AG20443 (cell line): ENCODE data around the gene AGFG2.
A peak's percentile ranks its signal among the peaks of the same experiment; 100 is the strongest.
"Not testable (repeated sequence)": the region's sequence is repeated elsewhere in the genome, so short reads cannot be mapped to it uniquely, and the experiment has no call there.

ENCODE experiments used
- DNase-seq: peaks from one replicate; pipeline ENCODE4 v3.0.0; 2012; ENCODE audit warnings: low spot score, mixed read lengths

The AGFG2 gene

GRCh38 chr7:100521076-100521475 is 17.9 kb upstream of the AGFG2 start:
- DNase-seq: no peak

GRCh38 chr7:100521909-100522593 is 17.0 kb upstream of the AGFG2 start:
- DNase-seq: not testable (repeated sequence)

DNA sequence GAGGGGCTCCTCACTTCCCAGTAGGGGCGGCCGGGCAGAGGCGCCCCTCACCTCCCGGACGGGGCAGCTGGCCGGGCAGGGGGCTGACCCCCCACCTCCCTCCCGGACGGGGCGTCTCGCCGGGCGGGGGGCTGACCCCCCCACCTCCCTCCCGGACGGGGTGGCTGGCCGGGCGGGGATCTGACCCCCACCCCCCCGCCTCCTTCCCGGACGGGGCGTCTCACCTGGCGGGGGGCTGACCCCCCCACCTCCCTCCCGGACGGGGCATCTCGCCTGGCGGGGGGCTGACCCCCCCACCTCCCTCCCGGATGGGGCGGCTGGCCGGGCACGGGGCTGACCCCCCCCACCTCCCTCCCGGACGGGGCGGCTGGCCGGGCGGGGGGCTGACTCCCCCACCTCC is 15.8 kb upstream of the AGFG2 start:
- not testable (repeated sequence) for DNase-seq

- not testable (repeated sequence) for DNase-seq
These were observed 10.7 kb upstream of the AGFG2 start for GRCh38 chr7:100528108-100528866.

GRCh38 chr7:100532165-100533022 is 6.6 kb upstream of the AGFG2 start:
- DNase-seq: no peak

DNA sequence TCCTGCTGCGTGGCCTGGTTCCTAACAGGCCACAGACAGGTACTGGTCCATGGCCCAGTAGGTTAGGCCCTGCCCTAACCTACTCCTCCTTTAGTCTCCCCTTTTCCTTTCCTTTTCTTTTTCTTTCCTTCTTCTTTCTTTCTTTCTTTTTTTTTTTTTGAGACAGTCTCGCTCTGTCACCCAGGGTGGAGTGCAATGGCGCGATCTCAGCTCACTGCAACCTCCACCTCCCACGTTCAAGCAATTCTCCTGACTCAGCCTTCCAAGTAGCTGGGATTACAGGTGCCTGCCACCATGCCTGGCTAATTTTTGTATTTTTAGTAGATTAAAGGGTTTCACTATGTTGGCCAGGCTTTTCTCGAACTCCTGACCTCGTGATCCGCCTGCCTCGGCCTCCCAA is 3.0 kb upstream of the AGFG2 start:
- DNase-seq: not testable (repeated sequence)

DNA sequence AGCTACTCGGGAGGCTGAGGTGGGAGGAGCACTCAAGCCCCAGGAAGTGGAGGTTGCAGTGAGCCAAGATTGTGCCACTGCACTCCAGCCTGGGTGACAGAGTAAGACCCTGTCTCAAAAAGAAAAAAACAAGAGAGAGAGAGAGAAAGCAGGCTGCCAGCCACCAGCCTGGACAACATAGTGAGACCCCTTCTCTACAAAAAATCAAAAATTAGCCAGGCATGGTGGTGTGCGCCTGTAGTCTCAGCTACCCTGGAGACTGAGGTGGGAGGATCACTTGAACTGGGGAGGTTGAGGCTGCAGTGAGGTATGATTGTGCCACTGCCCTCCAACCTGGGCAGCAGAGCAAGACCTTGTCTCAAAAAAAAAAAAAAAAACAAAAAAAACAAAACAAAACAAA is 2.3 kb upstream of the AGFG2 start:
- not testable (repeated sequence) for DNase-seq

- no peak for DNase-seq
These were observed 702 bp upstream of the AGFG2 start for GRCh38 chr7:100538348-100538653.

DNA sequence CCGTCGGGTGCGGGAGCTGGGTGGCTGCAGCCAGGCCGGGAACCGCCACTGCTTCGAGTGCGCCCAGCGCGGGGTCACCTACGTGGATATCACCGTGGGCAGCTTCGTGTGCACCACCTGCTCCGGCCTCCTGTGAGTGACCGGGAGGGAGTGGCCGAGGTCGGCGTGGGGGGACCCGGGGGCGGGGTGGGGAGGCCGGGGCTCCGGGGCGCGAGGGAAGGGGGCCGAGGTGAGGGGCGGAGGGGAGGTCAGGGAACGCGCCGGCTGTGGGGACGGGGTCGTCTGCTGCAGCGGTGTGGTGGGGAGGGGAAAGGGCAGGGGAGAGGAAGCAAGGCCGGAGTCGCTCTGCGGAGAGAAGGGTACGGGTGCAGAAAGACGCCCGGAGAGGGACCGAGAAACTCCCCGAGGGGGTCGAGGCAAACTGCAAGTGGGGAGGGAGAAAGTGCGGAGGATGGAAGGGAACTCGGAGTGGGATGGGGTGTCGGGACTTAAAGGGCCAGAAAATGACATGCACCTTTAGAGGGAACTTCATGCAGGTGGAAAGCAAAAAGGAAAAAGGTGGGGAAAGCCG is 518 bp downstream of the AGFG2 start:
- DNase-seq: no peak

DNA sequence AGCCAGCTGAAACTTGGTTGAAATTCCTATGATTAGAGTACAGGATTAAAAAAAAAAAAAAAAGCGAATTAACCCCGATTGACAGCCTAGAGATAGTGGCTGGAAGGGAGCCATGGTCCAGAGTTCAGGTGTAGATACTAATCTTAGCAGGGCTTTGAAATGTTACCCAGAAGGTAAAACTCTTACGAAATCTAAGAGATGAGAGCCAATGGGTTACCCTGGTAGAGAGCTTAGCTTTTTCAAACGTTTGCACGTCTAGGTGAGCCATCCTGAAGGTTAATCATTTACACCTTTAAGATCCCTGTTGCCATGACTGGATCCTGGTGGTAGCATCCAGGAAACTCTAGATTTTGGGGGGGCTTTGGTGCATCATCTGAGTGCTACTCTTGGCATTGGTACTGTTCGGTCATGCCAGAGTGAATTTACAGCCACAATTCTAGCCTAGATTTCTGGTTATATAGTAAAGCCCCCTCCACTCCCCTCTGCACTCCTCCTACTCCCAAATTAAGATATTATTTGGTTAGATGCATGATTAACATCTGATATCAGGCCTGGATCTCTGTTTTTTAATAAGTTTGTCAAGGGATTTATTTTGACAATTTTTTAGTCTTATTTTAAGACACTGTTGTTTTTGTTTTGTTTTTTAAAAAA is 1.2 kb downstream of the AGFG2 start:
- DNase-seq: no peak

DNA sequence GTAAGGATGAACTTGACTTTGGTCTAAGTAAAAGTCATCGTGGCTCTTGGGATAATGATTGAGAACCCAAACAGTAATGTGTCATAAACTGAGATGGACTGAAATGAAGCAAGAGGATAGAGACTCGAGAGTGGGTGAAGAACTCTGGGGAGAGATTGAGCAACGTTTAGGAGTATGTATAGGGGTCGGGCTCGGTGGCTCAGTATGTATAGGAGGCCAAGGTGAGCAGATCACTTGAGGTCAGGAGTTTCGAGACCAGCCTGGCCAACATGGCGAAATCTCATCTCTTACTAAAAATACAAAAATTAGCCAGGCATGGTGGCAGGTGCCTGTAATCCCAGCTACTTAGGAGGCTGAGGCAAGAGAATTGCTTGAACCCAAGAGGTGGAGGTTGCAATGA is 2.3 kb downstream of the AGFG2 start:
- DNase-seq: not testable (repeated sequence)

DNA sequence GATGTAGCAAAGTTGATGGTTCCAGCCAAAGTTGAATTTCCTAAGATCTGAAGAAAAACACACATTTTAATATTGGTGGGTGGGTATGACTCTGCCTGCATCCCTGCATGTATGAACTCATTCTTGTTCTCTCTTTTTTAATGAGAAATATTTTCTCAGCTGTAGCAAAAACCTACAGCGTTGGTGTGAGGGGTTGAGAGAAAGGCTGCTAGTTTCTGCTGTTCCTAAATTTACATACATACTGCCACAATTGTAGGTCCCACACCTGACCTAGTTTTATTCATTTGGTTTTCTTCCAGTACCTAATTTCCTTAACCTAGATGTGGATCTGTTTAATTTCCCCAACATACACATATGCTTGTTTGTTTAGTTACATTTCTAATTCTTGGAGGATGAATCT is 4.6 kb downstream of the AGFG2 start:
- DNase-seq: no peak

DNA sequence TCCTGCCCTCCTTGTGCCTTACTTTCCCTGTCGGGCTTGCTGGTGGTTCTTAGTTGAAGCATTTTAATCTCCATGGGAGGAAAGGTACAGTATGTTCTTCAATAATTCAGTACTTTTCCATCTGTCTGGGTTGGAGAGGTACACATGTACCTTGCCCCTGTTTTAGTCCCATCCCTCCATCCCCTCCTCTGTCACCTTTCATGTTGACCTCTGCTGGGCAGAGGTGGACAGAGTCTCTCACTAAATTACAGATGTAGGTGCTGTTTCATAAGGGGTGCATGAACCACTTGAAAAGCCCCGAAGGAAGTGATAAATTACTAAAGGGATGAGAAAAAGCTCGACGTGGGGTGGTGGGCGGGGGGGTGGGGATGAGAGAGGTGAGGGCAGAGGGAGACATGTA is 5.4 kb downstream of the AGFG2 start:
- no peak for DNase-seq

DNA sequence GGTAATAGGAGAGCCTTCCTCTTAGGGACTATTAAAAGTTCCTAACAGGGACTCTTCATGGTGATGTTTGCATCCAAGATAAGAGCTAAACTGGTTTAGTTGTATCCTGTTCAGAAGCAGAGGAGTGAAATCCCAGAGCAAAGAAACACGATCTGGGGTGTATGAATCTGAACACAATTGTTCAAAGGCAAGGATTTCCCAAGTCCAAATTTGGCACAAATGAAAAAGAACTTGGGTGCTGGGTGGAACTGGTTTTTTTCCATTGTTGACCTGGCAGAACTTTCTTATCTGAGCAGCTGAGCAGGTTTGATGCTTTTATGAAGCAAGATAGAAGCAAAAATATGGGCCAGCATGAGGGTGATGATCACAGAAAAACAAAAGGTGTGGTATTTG is 6.0 kb downstream of the AGFG2 start:
- no peak for DNase-seq

DNA sequence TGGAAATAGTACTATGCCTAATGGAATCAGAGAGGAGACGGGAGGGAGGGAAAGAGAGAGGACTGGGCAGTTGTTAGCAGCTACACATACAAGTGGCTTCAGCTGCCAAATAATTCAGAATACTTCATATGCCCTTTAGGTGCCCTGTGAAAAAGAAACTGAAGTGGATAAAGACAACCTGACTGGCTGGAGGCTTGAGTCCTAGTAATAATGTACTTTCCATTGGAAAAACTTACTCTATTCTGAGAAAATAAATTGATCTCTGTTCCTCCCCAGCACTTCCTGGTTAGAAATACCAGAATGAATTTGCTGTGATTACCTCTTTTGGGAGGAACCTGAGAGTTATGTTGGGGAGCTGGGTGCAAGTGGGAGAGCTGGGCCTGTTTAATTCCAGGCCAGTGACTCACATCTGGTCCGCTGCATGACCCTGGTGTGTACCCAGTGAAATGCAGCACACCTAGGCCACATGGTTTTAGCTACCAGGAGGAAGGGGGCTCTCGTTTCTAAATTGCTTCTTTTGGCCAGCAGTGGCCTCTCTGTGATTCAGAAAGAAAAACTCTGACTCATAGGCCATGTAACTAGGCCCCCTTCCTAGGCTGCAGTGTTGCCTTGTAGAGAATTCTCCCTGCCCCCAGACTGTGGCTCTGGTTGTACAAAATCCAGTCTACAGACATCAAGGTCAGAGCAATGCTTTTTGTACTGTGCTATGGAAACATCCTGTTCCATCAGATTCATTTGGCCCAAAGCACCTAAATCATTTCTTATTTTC is 6.5 kb downstream of the AGFG2 start:
- DNase-seq: peak; percentile 80

DNA sequence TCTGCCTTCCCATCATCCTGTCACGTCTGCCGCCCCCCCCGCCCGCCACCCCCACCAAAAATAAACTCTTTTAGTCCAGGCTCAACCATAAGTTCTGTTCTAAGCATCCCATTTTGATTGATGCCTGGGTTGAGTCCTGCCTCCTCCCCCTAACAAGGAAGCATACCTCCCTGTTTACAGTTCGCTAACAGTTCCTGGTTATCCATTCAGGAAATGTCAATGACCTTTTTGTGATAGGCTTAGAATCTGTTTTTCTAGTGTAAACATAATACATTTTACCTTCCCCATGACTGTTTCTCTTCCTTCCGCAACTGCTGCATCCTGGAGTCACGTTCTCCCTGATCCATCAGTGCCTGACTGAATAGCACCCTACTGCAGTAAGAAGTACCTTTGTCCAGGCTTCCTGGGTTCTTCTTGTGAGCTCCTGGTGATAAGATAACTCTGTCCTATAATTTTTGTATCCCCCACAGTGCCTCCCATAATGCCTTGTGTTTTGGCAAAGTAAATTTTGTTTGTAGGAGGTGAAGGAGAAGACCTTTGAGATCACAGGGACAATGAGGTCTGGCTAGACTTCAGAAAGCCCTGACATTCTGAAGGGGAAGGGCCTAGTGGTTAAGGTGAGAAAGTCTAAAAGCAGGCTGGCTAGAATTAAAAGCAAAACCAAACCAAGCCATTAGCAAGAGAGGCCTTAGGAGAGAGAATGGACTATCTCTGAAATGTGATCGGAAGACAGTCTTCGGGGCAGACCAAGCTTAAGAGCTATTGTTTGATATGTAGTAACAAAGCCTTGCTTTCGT is 7.3 kb downstream of the AGFG2 start:
- DNase-seq: no peak

DNA sequence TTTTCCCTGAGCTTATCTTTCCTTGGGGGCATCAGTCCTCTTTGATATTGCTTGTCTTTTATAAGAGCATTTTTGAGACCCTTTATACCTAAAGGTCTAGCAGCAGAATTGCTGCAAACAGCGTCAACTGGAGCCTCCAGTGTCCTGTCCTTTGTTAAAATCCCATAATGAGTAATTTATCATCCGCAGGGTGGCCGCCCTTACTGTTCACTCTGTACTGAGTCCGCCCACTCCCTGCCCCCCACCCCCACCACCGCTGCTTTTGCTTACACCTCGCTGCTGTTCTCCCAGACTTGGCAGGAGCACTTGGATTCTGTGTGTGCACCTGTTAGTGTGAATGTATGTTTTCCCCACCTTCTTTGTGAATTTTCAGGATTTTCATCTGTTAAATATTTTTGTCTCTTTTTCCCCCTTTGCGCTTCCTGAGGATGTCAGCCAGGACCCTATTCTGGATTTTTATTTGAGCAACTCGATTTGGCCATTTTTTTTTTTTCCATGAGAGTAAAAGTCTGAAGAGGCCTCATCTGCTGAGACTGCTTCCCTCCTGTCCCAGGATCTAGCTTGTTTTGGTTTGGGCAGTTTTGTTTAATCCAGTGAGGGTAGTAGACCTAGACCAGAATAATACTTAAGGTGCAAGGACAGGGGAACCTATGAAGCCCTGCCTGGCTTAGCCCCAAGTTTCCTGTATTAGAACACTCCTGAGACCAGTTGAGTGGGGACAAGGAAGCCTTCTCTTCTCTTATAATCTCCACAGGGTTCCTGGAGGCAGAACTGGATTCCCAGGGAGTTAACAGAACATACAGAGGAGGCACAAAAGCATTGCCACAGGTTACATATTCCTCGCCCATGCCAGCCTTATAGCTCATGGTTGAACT is 8.2 kb downstream of the AGFG2 start:
- no peak for DNase-seq

DNA sequence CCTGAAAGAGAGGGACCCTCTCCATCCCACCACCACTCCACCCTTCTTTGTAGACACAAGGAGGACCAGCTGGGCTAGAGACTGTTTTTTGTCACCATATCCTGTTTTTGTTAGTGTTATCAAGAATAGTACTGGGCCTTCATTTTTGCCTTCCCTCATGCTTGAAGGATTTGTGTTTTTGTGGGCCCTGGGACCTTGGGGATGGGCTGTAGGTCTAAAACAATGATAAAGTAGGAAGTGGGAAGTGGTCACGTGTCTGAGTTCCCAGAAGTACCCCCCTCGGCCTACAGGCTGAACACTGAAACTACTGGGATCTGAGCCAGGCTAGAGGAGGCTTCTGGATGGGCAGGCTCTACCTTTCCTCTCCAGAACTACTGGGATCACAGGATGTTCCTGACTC is 8.9 kb downstream of the AGFG2 start:
- no peak for DNase-seq

GRCh38 chr7:100548446-100548845 is 9.4 kb downstream of the AGFG2 start:
- not testable (repeated sequence) for DNase-seq
